ENCODE measurements around the gene SLC16A10.
"Not testable (repeated sequence)": the region's sequence is repeated elsewhere in the genome, so short reads cannot be mapped to it uniquely, and the experiment has no call there.

Gene SLC16A10

DNA sequence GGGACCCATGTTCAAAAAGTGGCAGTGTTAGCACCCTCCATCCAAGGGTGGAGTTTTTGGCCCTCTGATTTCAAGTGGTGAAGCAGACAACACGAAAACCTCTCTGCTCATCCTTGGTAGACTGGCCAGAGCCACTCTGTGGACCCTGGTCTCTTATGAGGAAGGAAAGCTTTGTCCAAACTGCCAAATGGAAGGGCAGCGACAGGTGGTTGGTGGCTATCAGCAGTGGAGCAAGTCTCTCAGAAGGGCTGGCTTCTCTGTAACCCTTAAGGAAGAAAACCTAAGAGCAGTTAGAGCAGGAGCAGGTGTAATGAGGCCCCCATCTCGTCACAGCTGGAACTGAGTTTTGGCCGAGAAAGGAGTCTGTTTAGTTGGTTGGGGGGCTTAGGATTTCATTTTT is 155.8 kb downstream of the SLC16A10 start:
- no peak overlapping the region for H3K27ac Mint-ChIP-seq
- H3K9me3 Mint-ChIP-seq = no peaks in the 10 kb centered on the region
- H3K4me3 Mint-ChIP-seq = no peak overlapping the region
- peaks cover 10% of the 10 kb centered on the region for H3K4me1 Mint-ChIP-seq
- no peaks in the 10 kb centered on the region for H3K36me3 Mint-ChIP-seq (ENCODE audit: low read depth)
- no peaks in the 10 kb centered on the region for H3K27me3 Mint-ChIP-seq (ENCODE audit: low read depth)
- TF ChIP-seq, protein P1, sequence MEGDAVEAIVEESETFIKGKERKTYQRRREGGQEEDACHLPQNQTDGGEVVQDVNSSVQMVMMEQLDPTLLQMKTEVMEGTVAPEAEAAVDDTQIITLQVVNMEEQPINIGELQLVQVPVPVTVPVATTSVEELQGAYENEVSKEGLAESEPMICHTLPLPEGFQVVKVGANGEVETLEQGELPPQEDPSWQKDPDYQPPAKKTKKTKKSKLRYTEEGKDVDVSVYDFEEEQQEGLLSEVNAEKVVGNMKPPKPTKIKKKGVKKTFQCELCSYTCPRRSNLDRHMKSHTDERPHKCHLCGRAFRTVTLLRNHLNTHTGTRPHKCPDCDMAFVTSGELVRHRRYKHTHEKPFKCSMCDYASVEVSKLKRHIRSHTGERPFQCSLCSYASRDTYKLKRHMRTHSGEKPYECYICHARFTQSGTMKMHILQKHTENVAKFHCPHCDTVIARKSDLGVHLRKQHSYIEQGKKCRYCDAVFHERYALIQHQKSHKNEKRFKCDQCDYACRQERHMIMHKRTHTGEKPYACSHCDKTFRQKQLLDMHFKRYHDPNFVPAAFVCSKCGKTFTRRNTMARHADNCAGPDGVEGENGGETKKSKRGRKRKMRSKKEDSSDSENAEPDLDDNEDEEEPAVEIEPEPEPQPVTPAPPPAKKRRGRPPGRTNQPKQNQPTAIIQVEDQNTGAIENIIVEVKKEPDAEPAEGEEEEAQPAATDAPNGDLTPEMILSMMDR (IDR thresholded peaks at IDR 0.05; ENCODE audit: unreplicated experiment in 3 of 3) = no peak

DNA sequence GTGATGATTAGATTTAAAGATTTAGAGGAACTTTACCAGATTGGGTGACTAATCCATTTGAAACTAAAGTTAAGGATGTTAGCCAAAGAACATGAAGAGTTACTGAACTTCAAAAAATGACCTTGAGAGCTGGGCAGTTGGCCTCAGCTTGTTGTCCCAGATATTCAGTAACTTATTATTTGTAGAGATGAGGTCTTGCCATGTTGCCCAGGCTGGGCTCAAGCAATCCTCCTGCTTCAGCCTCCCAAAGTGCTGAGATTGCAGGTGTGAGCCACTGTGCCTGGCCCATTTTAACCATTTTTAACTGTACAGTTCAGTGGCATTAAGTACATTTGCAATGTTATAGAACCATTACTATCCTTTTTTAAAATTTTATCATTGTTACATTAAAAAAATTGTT is 161.5 kb downstream of the SLC16A10 start:
- Mint-ChIP-seq H3K4me3 (no peak overlapping the region), H3K9me3 (no peaks in the 10 kb centered on the region), H3K4me1 (peaks cover 6% of the 10 kb centered on the region), H3K36me3 (ENCODE audit: low read depth) (no peaks in the 10 kb centered on the region), H3K27me3 (ENCODE audit: low read depth) (no peaks in the 10 kb centered on the region), H3K27ac (no peak overlapping the region)
- TF ChIP-seq, protein P1 (IDR thresholded peaks at IDR 0.05; ENCODE audit: unreplicated experiment in 3 of 3) = no peak

DNA sequence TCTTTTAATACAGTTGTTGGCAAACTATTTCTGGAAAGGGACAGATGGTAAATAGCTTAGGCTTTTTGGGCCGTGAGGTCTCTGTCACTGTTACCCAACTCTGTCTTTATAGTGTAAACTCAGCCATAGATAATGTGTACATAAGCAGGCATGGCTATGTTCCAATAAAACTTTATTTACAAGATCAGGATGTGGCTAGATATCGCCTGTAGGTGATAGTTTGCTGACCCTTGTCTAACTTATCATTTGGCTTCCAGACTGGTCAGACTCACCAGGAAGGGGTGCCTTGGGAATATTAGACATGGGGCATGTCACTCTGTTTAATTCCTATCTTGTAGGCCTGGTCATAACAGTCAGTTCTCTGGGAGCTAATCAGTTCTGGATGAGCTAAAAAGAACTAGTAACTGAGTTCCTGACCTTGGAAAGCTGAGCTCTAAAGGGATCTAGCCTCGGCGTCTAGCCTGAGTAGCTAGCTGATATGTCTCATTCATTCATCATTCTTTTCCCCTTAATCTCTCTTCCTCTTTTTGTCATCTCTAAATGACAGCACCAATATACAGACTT is 163.6 kb downstream of the SLC16A10 start:
- Mint-ChIP-seq H3K4me1 (peaks cover 13% of the 10 kb centered on the region), H3K27me3 (ENCODE audit: low read depth) (peaks cover 13% of the 10 kb centered on the region), H3K36me3 (ENCODE audit: low read depth) (no peaks in the 10 kb centered on the region), H3K9me3 (no peaks in the 10 kb centered on the region), H3K27ac (no peak overlapping the region), H3K4me3 (no peak overlapping the region)
- TF ChIP-seq, protein P1 (IDR thresholded peaks at IDR 0.05; ENCODE audit: unreplicated experiment in 3 of 3) = no peak

DNA sequence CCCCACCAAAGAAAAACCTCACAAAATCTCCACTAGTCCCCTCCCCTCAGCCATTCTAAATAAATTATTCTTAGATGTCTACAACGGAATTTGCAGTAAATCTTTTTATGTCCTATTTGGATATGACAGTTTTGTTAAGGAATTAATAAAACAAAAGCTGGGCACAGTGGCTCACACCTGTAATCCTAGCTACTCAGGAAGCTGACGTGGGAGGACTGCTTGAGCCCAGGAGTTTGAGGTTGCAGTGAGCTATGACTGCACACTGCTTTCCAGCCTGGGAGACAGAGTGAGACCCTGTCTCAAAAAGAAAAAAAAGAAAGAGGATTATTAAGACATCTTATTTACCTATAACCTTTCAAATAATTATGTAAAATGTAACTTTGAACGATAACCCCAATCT is 165.4 kb downstream of the SLC16A10 start:
- no peaks in the 10 kb centered on the region for H3K9me3 Mint-ChIP-seq
- TF ChIP-seq, protein P1 (IDR thresholded peaks at IDR 0.05; ENCODE audit: unreplicated experiment in 3 of 3) = no peak
- H3K4me1 Mint-ChIP-seq = peaks cover 13% of the 10 kb centered on the region
- no peak overlapping the region for H3K4me3 Mint-ChIP-seq
- H3K27ac Mint-ChIP-seq = peak overlapping the region in 1 of 3 experiments; percentile 40
- H3K36me3 Mint-ChIP-seq (ENCODE audit: low read depth) = no peaks in the 10 kb centered on the region
- peaks cover 13% of the 10 kb centered on the region for H3K27me3 Mint-ChIP-seq (ENCODE audit: low read depth)

DNA sequence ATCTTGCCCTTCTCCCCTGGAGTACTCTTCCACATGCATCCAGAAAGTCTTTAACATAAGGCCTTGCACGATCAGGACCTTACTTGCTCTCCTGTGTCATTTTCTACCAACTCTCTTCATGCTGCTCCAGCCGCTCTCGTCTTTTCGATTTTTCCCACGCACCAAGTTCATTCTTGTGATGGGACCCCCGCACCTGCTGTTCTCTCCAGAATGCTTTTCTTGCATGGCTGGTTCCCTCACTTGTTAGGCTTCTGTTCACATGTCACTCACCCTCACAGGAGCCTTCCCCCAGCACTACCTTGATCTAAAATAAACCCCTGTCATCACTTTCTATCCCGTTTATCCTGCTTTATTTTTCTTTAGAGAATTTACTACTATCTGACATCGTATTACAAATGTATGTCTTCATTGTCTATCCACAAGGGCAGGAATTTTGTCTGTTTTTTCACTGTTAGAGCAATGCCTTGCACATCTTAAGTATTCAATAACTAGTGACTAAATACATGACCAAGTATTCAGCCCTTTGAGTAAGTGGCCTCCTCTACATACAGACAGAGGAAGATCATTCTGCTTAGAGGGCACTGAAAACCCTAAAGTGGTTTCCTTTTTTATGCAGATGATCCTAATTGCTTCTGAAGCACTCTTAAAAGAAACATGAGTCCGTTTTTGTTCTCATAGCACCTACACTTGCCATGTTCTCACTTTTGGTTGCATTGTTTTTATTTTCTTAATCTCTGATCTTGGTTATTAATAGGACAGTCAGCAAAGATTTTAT is 166.9 kb downstream of the SLC16A10 start:
- H3K4me3 Mint-ChIP-seq = no peak overlapping the region
- H3K27ac Mint-ChIP-seq = peak overlapping the region in 1 of 3 experiments; percentile 30
- TF ChIP-seq, protein P1 (IDR thresholded peaks at IDR 0.05; ENCODE audit: unreplicated experiment in 3 of 3) = no peak
- H3K4me1 Mint-ChIP-seq = peaks cover 20% of the 10 kb centered on the region
- H3K9me3 Mint-ChIP-seq = no peaks in the 10 kb centered on the region
- peaks cover 19% of the 10 kb centered on the region for H3K27me3 Mint-ChIP-seq (ENCODE audit: low read depth)
- H3K36me3 Mint-ChIP-seq (ENCODE audit: low read depth) = no peaks in the 10 kb centered on the region

DNA sequence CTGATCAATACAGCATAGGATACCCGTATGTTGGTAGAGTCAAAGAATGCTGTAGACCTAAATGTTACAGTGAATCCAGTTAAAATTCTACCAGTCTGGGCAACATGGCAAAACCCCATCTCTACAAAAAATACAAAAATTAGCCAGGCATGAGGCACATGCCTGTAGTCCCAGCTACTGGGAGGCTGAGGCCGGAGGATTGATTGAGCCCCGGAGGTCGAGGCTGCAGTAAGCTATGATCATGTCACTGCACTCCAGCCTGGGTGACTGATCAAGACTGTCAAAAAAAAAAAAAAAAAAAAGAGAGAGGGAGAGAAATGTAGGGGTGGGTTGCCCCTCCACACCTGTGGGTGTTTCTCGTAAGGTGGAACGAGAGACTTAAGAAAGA is 167.5 kb downstream of the SLC16A10 start:
- Mint-ChIP-seq H3K4me1 (peaks cover 21% of the 10 kb centered on the region), H3K27ac (peak overlapping the region in 1 of 3 experiments; percentile 30), H3K27me3 (ENCODE audit: low read depth) (peaks cover 19% of the 10 kb centered on the region), H3K36me3 (ENCODE audit: low read depth) (no peaks in the 10 kb centered on the region), H3K4me3 (no peak overlapping the region), H3K9me3 (no peaks in the 10 kb centered on the region)
- TF ChIP-seq, protein P1 (IDR thresholded peaks at IDR 0.05; ENCODE audit: unreplicated experiment in 3 of 3) = no peak

DNA sequence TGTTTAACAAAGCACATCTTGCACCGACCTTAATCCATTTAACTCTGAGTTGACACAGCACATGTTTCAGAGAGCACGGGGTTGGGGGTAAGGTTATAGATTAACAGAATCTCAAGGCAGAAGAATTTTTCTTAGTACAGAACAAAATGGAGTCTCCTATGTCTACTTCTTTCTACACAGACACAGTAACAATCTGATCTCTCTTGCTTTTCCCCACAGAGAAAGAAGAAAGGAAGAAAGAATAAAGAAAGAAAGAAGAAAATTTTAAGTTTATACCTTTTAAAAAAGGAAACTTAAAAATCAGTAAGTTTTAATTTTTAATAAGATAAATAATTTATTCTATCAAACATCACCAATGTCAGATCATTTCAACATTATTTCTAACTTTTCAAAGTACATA is 168.5 kb downstream of the SLC16A10 start:
- H3K27ac Mint-ChIP-seq = peak overlapping the region in 2 of 3 experiments; percentile 30 to 35
- H3K36me3 Mint-ChIP-seq (ENCODE audit: low read depth); H3K9me3 Mint-ChIP-seq; H3K4me3 Mint-ChIP-seq: not testable (repeated sequence)
- peaks cover 19% of the 10 kb centered on the region for H3K27me3 Mint-ChIP-seq (ENCODE audit: low read depth)
- H3K4me1 Mint-ChIP-seq = peaks cover 28% of the 10 kb centered on the region

All from nephron (organoid).